ENCODE data around the gene ZNF423. TPM values are rescaled to one million over a fixed set of nuclear protein-coding genes. Genes with fewer than 3 reads are reported as not detected.

The ZNF423 gene
- total RNA-seq, 3 donors from 2014 or later (not counting 1 experiment from before 2014, with no cell fraction given): not detected

DNA sequence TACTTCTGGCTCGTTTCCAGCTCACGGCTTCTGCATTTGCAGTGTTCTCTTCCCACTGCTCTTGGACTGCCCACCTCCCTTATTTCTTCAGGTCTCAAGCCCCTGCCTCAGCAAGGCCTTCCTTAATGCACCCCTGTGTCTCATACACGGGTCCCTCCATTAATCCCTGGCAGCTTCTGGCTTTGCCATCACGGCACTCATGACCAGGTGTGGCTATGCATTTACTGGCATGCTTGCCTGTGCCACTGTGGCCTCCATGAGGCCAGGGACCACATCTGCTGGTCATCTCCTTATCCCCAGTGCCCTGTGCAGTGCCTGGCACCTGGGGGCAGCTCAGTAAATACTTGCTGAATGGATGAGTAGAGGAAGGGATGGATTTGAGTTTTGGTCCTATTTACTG, 368.2 kb downstream of the ZNF423 start:
- Mint-ChIP-seq H3K4me3 (no peak overlapping the region), H3K36me3 (no peaks in the 10 kb centered on the region), H3K27me3 (ENCODE audit: low read depth in 2 of 2) (peaks cover 6 to 16% of the 10 kb centered on the region in 2 donors), H3K4me1 (no peaks in the 10 kb centered on the region), H3K9me3 (no peaks in the 10 kb centered on the region), H3K27ac (no peak overlapping the region)
- Histone ChIP-seq H3K9me3 (ENCODE audit: control insufficient read depth, insufficient read depth, low read length) (no peaks in the 10 kb centered on the region), H3K4me1 (ENCODE audit: control insufficient read depth, insufficient read depth, low read length) (peaks cover 8% of the 10 kb centered on the region), H3K36me3 (ENCODE audit: control insufficient read depth, insufficient read depth, low read length) (no peaks in the 10 kb centered on the region), H3K27me3 (ENCODE audit: control insufficient read depth, insufficient read depth, low read length) (no peaks in the 10 kb centered on the region), H3K27ac (ENCODE audit: low read length) (no peak overlapping the region), H3K4me3 (ENCODE audit: low read length) (no peak overlapping the region)
- TF ChIP-seq, protein P1, sequence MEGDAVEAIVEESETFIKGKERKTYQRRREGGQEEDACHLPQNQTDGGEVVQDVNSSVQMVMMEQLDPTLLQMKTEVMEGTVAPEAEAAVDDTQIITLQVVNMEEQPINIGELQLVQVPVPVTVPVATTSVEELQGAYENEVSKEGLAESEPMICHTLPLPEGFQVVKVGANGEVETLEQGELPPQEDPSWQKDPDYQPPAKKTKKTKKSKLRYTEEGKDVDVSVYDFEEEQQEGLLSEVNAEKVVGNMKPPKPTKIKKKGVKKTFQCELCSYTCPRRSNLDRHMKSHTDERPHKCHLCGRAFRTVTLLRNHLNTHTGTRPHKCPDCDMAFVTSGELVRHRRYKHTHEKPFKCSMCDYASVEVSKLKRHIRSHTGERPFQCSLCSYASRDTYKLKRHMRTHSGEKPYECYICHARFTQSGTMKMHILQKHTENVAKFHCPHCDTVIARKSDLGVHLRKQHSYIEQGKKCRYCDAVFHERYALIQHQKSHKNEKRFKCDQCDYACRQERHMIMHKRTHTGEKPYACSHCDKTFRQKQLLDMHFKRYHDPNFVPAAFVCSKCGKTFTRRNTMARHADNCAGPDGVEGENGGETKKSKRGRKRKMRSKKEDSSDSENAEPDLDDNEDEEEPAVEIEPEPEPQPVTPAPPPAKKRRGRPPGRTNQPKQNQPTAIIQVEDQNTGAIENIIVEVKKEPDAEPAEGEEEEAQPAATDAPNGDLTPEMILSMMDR (IDR thresholded peaks at IDR 0.05): no peak
- intact Hi-C loops (cut with micrococcal nuclease): no loop called here
- 82% methylated on average over 4 of the region's 4 CpGs for WGBS (ENCODE audit: insufficient coverage)
- ATAC-seq (no peak), DNase-seq (no peak)

DNA sequence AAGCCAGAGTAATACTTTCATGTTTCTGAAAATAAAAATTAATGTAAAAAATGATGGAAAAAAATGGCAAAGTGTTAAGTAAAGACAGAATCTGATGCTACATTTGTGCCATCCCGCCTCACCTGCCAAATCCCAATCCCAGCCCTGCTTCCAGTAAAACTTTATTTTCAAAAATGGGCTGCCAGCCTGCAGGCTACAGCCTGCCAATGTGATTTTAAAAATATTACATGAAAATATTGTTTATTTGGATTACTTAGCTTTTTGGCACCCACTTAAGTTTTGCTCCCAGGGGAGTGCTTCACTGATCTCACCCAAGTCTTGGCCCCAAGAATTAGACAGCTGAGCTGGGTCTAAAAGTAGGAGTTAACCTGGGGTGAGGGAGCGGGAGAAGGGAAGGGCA, 369.5 kb downstream of the ZNF423 start:
- Mint-ChIP-seq H3K4me1 (no peaks in the 10 kb centered on the region), H3K4me3 (no peak overlapping the region), H3K27ac (no peak overlapping the region), H3K27me3 (ENCODE audit: low read depth in 2 of 2) (peaks cover 14 to 29% of the 10 kb centered on the region in 2 donors), H3K9me3 (no peaks in the 10 kb centered on the region), H3K36me3 (no peaks in the 10 kb centered on the region)
- intact Hi-C loops (cut with micrococcal nuclease): no loop called here
- ATAC-seq (no peak), DNase-seq (no peak)
- Histone ChIP-seq H3K4me1 (ENCODE audit: control insufficient read depth, insufficient read depth, low read length) (peaks cover 4% of the 10 kb centered on the region), H3K9me3 (ENCODE audit: control insufficient read depth, insufficient read depth, low read length) (no peaks in the 10 kb centered on the region), H3K4me3 (ENCODE audit: low read length) (no peak overlapping the region), H3K36me3 (ENCODE audit: control insufficient read depth, insufficient read depth, low read length) (no peaks in the 10 kb centered on the region), H3K27ac (ENCODE audit: low read length) (no peak overlapping the region), H3K27me3 (ENCODE audit: control insufficient read depth, insufficient read depth, low read length) (no peaks in the 10 kb centered on the region)
- WGBS (ENCODE audit: insufficient coverage): 92% methylated on average over 2 of the region's 2 CpGs
- TF ChIP-seq, protein P1 (IDR thresholded peaks at IDR 0.05): no peak

DNA sequence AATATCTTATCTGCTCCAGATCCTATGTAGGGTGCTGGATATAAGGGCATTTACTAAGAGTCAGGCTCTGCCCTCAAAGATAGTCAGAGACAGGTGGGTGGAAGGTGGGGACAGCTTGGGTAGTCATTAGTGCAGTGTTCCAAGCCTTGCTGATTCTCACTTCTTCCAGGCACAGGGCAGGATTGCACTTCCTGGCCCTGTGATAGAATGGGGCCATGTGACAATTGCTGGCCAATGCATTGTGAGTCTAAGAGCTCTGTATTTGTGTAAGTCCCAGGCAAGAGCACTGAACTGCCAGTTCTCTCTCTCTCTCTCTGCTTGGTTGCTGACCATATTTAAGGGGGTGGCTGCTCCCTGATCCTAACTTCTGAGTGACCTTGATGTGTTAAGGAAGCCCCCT, 370.2 kb downstream of the ZNF423 start:
- peaks cover 4% of the 10 kb centered on the region for H3K4me1 ChIP-seq (ENCODE audit: control insufficient read depth, insufficient read depth, low read length)
- H3K4me3 ChIP-seq (ENCODE audit: low read length): no peak overlapping the region
- no peaks in the 10 kb centered on the region for H3K36me3 ChIP-seq (ENCODE audit: control insufficient read depth, insufficient read depth, low read length)
- no peak overlapping the region for H3K4me3 Mint-ChIP-seq
- no peak for ATAC-seq
- no peak overlapping the region for H3K27ac Mint-ChIP-seq
- H3K27ac ChIP-seq (ENCODE audit: low read length): no peak overlapping the region
- no peaks in the 10 kb centered on the region for H3K4me1 Mint-ChIP-seq
- no peaks in the 10 kb centered on the region for H3K27me3 ChIP-seq (ENCODE audit: control insufficient read depth, insufficient read depth, low read length)
- DNase-seq: no peak
- no peaks in the 10 kb centered on the region for H3K36me3 Mint-ChIP-seq
- intact Hi-C loops (cut with micrococcal nuclease): no loop called here
- no peaks in the 10 kb centered on the region for H3K9me3 Mint-ChIP-seq
- H3K9me3 ChIP-seq (ENCODE audit: control insufficient read depth, insufficient read depth, low read length): no peaks in the 10 kb centered on the region
- TF ChIP-seq, protein P1 (IDR thresholded peaks at IDR 0.05): no peak
- H3K27me3 Mint-ChIP-seq (ENCODE audit: low read depth in 2 of 2): peaks cover 16 to 35% of the 10 kb centered on the region in 2 donors

DNA sequence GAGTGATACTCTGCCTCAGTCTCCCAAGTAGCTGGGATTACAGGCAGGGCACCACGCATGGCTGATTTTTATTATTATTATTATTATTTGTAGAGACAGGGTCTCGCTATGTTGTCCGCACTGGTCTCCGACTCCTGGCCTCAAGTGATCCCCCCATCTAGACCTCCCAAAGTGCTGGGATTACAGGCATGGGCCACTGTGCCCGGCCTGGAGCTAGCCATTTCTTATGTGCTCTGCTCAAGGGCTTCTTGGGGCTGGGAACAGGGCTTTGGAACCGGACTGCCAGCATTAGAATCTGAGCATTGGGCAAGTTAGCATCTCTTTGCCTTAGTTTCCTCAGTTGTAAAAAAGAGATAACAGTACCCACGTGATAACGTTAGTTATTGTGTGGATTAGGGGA, 371.0 kb downstream of the ZNF423 start:
- Histone ChIP-seq H3K27me3 (ENCODE audit: control insufficient read depth, insufficient read depth, low read length) (no peaks in the 10 kb centered on the region), H3K27ac (ENCODE audit: low read length) (no peak overlapping the region), H3K4me1 (ENCODE audit: control insufficient read depth, insufficient read depth, low read length) (peaks cover 4% of the 10 kb centered on the region), H3K9me3 (ENCODE audit: control insufficient read depth, insufficient read depth, low read length) (no peaks in the 10 kb centered on the region), H3K36me3 (ENCODE audit: control insufficient read depth, insufficient read depth, low read length) (no peaks in the 10 kb centered on the region), H3K4me3 (ENCODE audit: low read length) (no peak overlapping the region)
- intact Hi-C loops (cut with micrococcal nuclease): no loop called here
- Mint-ChIP-seq H3K4me1 (no peaks in the 10 kb centered on the region), H3K36me3 (no peaks in the 10 kb centered on the region), H3K9me3 (no peaks in the 10 kb centered on the region), H3K4me3 (no peak overlapping the region), H3K27ac (no peak overlapping the region), H3K27me3 (ENCODE audit: low read depth in 2 of 2) (peaks cover 16 to 36% of the 10 kb centered on the region in 2 donors)
- TF ChIP-seq, protein P1 (IDR thresholded peaks at IDR 0.05): no peak
- 90% methylated on average over 7 of the region's 8 CpGs for WGBS (ENCODE audit: insufficient coverage)
- DNase-seq: no peak
- no peak for ATAC-seq
